Mucosa of gallbladder (tissue), 1 donor: ENCODE measurements around the gene NCAN. TPM values are rescaled to one million over a fixed set of nuclear protein-coding genes. Genes with fewer than 3 reads are reported as not detected.
"Not testable (repeated sequence)": the region's sequence is repeated elsewhere in the genome, so short reads cannot be mapped to it uniquely, and the experiment has no call there.

Experiments
- DNase-seq: peaks from one replicate; pipeline ENCODE4 v3.0.0-alpha.2; 2020; ENCODE audit warnings: low spot score
- total RNA-seq: library from RNA; stranded (reverse); gene quantifications from one replicate; pipeline ENCODE4 v1.2.1, GENCODE V29; 2021
- donor health status: DM: no; HTN: no; CAD: no.

NCAN gene
- total RNA-seq, 1 donor from 2014 or later: not detected

DNA sequence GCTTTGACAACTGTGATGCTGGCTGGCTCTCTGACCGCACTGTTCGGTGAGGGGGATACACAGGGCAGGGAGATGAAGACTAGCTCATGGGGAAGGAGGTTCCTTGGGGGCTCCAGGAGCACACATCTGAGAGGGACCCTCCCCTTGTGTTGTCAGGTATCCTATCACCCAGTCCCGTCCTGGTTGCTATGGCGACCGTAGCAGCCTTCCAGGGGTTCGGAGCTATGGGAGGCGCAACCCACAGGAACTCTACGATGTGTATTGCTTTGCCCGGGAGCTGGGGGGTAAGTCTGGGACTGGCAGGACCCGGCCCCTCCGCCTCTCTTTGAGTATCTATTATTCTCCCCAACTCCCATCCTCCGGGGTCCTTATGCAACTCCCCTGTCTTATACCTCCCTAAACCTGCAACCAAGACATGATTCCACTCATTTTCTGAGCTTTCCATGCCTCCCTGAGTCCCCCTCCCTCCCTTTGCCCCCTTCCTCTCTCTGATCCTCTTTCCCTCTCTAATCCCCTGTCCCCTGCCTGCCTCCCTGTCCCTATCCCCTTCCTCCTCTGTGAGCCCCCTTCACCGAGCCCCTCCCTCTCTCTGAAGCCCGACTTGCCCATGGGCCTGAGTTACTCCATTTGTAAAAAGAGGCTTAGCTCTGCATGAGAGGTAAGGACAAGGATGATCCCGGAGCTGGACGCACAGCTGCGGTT lies 12.5 kb downstream of the NCAN start:
- DNase-seq: no peak

DNA sequence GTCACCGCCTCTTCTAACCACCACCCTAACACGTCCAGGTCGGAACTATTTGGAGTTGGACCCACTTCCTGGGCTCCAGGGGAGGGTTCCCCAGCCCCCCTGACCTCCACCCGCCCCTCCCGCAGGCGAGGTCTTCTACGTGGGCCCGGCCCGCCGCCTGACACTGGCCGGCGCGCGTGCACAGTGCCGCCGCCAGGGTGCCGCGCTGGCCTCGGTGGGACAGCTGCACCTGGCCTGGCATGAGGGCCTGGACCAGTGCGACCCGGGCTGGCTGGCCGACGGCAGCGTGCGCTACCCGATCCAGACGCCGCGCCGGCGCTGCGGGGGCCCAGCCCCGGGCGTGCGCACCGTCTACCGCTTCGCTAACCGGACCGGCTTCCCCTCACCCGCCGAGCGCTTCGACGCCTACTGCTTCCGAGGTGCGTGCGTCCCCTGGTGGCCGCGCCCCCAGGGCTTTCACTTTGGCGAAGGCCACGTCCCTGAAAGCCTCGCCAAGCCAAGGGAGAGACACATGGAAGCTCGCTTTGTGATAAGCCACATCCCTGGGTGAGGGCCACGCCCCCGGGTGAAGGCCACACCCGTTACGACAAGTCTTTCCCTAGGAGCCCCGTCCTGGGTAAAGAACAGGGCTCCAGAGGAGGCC lies 13.2 kb downstream of the NCAN start:
- peak; percentile 44 for DNase-seq

DNA sequence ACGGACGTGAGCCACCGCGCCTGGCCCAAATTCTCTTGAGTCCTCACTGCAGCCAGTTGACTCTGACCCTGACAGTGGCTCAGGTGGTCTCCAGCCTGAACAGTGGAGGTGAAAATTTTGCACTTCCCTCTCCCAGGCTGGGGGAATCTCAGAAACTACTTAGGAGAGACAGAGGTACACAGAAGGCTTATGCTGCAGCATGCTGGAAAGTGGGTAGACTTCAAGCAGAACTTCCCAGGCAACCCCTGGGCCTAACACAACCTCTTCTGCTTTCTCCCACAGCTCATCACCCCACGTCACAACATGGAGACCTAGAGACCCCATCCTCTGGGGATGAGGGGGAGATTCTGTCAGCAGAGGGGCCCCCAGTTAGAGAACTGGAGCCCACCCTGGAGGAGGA lies 14.4 kb downstream of the NCAN start:
- DNase-seq: no peak

DNA sequence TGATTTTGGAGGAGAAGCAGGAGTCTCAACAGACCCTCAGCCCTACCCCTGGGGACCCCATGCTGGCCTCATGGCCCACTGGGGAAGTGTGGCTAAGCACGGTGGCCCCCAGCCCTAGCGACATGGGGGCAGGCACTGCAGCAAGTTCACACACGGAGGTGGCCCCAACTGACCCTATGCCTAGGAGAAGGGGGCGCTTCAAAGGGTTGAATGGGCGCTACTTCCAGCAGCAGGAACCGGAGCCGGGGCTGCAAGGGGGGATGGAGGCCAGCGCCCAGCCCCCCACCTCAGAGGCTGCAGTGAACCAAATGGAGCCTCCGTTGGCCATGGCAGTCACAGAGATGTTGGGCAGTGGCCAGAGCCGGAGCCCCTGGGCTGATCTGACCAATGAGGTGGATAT lies 14.9 kb downstream of the NCAN start:
- DNase-seq: no peak

DNA sequence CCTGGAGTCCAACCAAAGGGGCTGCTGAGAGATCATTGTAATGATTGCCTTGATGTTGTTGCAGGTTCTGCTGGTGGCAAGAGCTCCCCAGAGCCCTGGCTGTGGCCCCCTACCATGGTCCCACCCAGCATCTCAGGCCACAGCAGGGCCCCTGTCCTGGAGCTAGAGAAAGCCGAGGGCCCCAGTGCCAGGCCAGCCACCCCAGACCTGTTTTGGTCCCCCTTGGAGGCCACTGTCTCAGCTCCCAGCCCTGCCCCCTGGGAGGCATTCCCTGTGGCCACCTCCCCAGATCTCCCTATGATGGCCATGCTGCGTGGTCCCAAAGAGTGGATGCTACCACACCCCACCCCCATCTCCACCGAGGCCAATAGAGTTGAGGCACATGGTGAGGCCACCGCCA lies 15.5 kb downstream of the NCAN start:
- DNase-seq: no peak

DNA sequence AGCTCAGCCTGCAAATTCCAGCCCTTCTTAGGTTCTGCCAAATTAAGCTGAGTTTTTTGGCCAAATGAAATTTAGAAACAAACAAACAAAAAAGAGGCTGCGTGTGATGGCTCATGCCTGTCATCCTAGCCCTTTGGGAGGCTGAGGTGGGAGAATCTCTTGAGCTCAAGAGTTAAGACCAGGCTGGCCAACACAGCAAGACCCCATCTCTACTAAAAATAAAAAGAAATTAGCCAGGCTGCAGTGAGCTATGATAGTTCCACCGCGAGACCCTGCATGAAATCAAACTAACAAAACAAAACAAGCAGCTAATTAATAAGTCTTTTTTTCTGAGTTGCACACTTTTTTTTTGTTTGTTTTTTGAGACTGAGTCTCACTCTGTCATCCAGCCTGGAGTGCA lies 17.9 kb downstream of the NCAN start:
- no peak for DNase-seq

DNA sequence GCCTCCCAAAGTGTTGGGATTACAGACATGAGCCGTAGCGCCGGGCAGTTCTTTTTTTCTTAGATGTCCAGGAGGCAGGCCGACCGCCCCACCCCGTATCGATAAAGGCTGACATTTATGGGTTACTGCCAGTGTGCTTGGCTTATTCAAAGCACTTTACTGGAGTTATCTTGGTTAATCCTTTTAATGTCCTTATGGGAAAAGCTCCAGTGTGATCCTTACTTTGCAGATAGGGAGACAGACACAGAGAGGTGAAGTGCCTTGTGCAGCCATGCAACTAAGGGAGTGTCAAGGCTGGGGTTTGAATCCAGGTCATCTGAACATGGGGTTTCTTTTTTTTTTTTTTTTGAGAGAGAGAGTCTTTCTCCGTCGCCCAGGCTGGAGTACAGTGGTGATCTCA lies 19.2 kb downstream of the NCAN start:
- no peak for DNase-seq

DNA sequence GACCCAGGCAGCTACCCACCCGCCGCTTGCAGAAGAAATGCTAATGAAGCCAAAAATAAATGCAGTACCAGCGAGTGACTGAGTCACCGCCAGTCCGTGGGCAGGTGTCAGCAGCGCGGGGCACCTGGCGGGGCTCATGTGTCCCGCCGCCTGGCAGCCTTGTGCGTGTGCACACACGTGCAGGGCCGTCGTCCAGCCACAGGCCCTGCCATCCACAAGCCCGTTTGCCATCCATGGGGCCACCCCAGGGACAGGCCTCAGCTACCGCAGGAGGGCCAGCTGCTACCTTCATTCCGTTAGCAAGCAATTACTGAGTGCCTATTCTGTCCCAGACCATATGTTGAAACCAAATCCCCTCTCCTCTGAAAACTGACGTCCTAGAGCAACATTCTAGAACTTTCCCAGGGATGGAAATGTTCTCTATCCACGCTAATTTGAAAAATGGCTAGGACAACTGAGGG lies 20.5 kb downstream of the NCAN start:
- DNase-seq: no peak

DNA sequence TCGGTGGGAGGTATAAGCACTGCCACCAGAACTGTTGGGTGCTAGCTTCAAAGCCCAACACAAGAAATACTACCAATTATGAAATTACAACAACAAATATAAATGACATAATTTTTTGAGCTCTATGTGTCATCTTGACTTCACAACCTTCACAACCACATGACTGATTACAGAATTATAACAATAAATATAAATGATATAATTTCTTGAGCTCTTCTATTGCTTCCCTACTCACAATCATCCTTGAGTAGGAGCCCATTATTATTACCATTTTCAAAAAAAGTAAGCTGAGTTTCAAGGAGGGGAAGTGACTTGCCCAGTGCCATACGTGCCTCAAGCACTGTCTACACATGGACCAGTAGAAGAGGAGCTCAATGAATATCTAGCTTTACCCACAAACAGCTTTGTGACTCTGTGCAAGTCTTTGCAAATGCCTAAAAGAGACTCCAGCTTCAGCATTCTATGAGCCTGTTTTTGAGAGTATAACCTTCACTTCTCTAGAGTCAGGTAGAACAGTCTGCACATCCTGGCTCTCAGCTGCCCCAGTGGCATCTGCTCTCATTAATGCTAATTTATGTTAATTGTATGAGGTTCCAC lies 22.6 kb downstream of the NCAN start:
- no peak for DNase-seq

DNA sequence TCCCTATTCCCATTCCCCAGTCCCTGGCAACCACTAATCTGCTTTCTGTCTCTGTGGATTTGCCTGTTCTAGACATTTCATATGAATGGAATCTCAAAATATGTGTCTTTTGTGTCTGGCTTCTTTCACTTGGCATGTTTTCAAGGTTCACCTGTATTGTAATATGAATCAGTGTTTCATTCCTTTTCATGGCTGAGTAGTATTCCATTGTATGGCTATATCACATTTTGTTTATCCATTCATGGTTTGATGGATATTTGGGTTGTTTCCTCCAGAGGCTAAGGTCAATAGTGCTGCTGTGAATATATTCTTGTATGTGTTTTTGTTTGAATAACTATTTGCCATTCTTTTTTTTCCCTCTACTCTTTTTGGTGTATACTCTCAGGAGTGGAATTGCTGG lies 24.4 kb downstream of the NCAN start:
- no peak for DNase-seq

DNA sequence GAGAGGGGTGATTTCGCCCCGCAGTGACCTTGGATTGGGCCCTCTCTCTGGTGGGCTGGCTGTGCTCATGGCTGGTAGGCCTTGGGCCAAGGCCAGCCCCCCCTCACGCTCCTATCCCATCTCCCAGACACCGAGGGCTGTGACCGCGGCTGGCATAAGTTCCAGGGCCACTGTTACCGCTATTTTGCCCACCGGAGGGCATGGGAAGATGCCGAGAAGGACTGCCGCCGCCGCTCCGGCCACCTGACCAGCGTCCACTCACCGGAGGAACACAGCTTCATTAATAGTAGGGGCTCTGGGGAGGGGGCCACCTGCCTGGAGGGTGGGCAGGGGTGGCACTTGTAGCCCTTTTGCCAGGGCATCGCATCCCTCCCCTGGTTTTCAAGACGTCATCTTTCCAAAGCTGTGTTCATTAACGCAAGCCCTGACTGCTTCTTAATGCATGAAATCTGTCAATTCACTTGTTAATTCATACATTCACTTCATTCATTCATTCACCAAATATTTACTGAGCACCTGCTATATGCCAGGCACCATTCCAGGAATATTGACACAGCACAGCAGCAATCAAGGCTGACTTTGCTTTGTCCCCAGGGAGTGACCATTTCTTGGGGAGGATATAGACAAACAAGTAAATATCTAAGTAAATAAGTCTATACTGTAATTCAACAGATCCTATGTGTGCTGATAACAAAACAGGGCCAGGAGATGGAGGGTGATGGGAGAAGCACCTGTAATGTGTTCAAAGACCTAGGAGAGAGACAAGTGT lies 26.6 kb downstream of the NCAN start:
- DNase-seq: no peak

DNA sequence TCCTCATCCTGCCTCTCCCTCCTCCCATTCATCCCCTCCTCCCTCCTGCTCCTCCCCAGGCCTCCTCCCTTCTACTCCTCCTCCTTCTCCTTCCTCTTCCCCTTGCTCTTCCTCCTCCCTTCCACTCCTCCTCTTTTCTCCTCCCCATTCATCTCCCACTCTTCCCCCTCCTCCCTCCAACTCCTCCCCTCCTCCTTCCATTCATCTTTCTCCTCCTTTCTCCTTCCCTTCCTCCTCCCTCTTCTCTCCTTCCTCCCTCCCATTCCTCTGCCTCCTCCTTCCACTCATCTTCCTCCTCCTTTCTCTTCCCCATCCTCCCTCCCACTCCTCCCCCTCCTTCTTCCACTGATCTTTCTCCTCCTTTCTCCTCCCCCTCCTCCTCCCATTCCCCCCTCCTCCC lies 27.9 kb downstream of the NCAN start:
- DNase-seq: no peak

DNA sequence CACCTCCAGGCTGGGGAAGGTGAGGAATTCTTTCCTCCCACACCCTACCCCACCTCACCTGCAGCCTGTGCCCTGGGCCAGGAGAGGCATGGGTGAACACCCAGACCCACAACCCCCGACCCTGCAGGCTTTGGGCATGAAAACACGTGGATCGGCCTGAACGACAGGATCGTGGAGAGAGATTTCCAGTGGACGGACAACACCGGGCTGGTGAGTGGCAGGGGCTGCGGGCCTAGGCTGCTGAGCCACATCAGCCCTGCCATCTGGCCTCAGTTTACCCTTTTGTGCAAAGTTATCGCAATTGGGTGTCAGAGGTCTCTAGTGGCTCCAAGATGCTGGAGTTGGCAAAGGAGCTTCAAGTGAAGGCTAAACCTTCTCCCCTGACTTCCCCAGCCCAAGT lies 28.7 kb downstream of the NCAN start:
- DNase-seq: no peak

DNA sequence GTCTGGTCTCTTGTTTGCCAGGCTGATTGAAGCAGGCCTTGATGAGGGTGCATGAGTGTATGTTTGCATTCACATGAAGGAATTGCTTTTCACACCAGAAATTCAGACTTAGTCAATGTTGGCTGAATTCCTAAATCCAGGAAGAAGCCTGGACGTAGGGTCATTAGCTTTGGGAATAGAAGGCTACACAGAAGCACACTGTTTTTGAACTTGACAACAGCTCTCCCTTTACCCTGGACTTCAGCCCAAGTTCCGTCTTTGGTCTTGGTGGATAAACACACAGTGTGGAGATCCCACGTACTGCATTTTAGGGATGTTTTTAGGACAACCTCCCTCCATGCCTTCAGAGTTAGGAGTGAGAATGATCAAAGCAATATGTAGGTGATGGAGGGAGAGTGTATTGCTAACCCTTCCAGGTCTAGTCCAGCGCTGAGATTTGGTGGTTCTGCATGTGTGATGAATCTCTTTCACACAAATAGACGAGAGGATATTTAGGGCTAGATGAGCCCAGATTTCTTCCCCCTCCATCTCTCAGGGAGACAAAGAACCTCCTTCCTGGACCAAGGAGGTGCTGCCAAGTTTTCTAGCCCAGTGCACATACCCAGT lies 38.5 kb downstream of the NCAN start:
- DNase-seq: no peak

DNA sequence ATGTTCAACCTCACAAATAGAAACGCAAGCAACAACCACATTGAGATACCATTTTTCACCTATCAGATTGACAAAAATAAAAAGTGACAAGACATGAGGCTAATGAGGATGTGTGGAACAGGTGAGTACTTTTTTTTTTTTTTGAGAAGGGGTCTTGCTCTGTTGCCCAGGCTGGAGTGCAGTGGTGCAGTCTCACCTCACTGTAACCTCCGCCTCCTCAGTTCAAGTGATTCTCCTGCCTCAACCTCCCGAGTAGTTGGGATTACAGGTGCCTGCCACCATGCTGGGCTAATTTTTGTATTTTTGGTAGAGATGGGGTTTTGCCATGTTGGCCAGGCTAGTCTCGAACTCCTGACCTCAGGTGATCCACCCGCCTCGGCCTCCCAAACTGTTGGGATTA lies 41.7 kb downstream of the NCAN start:
- not testable (repeated sequence) for DNase-seq

DNA sequence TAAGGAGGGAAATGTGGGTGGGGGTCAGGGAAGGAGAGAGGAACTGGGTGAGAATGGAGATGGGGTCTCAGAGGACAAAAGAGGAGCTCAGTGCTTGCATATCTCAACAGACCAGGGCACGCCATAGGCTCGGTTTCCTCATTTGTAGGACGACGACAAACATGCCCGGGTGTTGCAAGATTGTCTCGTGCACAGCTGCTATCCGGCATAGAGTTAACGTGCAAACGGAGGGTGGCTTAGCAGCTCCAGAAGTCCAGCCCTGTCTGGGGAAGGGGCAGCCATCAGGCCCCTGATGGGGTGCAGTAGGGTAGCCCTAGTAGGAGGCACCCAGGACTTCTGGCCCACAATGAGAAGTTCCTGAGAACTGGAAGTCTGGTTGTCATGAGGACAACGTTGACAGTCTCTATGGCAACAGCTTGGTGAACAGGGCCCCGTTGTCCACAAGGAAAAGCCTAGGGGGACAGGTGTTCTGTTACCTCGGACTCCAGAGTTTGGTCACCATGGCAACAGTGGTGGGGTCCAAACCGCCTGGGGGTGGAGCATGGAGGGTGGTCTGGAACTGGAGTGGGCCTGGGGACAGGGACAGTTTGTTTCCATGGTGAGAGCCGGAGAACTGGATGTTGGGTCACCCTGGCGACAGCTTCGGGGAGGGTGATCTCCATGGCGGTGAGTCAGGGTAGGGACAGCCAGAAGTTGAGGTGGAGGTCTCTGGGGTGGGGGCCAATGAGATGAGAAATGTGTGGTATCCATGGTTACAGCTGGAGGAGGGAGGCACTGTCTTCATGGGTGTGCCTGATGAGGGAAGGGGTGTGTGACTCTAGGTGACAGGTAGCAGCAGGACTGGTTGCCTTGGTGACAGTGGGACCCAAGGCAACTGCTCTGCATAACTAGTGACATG lies 44.6 kb downstream of the NCAN start:
- DNase-seq: no peak

DNA sequence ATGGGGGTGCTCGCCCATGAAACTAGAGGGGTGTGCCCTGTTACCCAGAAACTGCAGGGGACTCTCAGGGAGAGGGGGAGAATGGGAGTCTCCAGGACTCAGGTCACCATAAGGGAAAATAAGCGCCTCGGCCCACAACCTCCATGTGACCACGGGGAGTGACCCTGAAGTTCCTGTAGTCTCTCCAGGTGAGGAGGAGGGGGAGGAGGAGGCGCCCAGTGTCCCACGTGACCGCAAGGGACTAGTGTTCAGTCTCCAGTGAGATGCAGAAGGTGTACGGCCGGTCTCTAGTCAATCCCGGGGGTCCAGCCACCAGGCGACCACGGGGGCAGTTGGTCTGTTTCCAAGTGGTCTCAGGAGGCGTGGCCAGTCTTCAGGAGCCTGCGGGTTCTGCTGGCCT lies 45.4 kb downstream of the NCAN start:
- DNase-seq: no peak

DNA sequence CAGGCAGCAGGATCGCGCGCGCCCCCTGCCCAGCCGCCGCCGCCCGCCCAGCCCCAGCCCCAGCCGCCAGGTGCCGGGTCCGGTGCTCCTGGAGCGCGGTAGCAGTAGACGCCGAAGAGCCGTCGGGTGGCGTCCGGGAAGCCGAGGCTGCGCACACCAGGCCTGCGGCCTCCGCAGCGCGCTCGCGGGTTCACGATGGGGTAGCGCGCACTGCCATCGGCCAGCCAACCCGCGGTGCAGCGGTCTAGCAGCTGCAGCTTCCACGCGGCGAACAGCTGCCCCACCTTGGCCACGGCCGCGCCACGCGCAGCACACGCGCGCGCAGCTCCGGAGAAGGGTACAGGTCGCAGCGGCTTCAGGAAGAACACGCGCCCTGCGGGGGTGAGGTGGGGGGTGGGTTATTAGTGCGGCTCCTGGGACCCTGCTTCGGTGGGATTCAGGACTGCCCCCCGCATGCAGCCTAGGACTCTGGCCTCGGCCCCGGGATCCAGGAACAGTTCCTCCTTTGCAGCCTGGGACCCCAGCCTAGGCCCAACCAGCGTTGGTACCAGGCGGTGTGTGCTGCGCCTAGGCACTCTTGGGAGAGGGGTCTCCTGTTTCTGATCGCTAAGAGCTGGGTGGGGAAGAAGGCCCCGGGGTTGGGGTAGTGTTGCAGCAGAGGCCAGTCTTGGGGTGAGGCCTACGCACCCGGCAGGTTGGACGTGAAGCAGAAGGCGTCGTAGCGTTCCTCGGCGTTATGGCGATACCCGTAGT lies 46.3 kb downstream of the NCAN start:
- no peak for DNase-seq

DNA sequence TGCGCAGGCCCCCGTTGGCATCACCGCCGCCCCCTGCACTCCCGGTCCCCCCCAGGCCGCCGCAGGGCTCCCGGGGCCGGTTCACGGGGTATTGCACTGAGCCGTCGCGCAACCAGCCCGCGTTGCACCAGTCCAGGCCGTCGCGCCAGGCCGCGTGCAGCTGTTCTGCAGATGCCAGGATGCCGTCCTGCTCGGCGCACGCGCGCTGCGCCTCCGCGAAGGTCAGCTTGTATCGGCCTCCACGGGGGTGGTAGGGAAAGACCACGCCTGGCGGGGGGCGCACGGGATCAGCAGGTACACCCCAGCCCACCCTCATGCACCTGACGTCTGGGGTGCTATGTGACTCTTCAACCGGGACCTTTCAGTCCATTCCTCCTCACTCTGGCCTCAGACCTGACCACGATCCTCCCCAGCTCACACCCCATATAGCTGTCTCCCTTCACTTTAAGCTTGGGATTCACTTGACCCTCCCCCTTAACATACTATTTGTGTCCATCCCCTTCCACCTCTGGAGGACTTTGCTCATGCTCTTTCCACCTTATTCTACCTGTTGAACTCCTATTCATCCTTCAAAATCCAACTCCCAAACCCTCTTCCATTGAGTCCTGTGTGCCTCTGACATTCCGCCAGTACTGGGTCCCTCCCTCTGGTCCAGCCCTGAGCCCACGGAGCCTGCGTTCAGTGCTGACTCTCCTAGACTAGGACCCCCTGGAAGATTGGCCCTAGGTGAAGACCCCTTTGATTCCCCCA lies 47.0 kb downstream of the NCAN start:
- DNase-seq: no peak

DNA sequence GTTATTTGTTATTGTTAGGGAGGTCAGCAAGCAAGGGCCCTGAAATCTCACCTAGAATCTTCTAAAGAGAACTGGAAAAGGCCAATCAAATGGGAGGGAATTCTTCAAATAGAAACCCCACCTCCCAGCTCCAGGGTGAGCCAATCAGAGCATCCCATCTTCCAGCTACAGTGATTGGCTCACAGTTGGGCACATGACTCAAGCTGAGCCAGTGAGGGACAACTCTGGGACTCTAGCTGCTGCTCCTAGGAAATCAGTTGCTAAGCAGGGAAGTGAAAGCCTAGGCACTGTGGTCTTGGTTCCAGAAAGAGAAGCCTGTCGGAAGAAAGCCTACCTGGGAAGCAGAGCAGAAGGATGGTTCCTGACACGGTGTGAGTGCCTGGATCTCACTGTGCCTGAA lies 48.0 kb downstream of the NCAN start:
- DNase-seq: no peak
